HG02852 (cell line): ENCODE data around the gene TIMELESS.
A peak's percentile ranks its signal among the peaks of the same experiment; 100 is the strongest.
"Not testable (repeated sequence)": the region's sequence is repeated elsewhere in the genome, so short reads cannot be mapped to it uniquely, and the experiment has no call there.

ENCODE experiments used
- ATAC-seq: cut with Tn5 transposase; IDR thresholded peaks from one replicate; pipeline ENCODE4 v1.9.1; 2021; ENCODE audit warnings: mild to moderate bottlenecking, moderate library complexity; ENCODE audit not compliant: unreplicated experiment

TIMELESS gene

DNA sequence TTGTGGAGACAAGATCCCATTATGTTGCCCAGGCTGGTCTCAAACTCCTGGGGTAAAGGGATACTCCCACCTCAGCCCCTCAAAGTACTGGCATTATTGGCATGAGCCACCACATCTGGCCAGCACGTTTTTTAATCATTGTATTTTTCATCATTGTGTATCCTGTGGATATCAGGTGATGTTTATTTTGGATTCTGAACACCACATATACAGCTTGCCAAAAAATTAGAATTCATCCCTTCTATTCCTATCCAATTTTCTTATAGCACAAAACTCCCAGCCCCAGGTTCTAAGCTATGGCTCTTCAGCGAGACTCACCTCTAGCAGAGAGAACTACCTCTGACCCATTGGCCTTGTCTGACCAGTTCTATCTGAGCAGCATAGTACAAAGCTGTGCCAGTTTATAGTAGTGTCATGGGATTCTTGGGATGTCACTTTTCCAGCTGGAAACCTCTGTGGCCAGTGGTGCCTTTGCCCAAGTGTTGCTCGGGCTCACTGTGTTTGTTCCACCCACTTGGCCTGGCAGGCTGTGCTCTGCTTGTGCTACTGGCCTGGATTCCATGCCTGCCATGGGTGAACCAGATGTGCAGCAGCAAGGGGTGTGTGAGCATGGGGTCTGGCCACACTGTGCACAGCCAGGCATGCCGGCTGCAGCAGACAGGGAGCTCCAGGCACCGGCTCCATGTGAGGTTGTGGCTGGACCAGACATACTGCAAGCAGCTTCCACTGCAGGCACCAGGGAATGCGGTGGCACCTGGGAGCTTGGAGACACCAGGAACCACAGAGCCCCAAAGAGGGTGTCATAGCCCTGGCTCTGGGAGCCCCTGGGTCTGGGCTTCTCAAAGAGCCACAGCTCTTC, 37.2 kb downstream of the TIMELESS start:
- no peak for ATAC-seq

DNA sequence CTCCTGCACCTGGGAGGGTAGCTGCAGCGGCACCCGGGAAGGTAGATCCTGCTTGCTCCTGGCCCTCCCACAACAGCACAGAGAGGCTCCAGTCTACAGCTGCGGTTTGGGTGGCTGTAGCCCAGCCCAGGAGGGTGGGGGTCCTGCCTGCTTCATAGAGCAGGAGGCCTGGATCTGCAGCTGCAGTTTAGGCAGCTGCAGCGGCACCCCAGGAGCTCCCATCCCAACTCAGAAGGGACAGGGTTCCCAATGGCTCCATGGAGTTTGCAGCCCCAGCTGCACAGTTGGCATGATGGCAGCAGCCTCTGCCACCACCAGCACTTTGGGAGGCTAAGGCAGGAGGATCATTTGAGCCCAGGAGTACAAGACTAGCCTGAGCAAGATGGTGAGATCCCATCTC, 38.5 kb downstream of the TIMELESS start:
- no peak for ATAC-seq

DNA sequence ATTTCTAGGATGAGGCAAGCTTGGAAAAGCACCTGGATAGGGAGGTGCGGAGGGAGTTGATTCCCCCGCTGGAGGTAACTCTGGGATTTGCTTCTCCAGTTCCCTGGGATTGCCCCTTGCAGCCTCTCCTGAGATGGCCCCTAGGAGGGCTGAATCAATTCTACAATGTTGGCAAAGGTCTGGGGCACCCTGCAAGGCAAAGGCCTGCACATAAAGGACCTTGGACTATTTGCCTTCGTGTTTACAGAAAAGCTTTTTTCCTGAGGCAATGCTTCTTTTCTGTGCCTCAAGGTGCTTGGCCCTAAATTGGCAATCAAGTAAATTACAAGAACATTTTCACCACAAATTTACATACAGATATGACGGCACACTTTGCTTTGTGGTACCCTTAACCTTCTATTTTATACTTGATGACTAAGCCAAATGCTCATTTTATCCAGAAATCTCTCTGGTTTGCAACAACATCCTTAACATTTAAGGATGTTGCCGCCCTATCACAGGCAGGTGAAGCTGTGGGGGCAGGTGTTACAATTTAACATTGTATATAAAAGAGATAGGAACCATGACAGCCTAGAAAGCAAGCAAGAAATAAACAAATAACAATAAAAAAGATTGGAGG, 40.3 kb downstream of the TIMELESS start:
- ATAC-seq: no peak

DNA sequence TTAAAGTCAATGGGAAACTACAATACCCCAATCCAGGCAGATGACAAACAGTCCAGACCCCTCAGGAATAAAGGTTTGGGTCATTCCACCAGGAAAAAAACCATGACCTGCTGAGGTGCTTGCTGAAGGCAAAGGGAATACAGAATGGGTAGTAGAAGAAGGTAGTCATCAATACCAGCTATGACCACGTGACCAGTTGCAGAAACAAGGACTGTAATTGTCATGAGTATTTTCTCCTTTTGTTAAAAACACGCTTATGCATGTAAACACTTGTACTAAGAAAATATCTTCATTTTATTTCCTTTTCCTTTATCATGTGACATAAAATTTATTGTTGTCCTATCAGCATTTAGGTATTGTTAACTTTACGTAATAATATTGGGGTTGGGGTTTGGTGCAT, 45.0 kb downstream of the TIMELESS start:
- not testable (repeated sequence) for ATAC-seq

DNA sequence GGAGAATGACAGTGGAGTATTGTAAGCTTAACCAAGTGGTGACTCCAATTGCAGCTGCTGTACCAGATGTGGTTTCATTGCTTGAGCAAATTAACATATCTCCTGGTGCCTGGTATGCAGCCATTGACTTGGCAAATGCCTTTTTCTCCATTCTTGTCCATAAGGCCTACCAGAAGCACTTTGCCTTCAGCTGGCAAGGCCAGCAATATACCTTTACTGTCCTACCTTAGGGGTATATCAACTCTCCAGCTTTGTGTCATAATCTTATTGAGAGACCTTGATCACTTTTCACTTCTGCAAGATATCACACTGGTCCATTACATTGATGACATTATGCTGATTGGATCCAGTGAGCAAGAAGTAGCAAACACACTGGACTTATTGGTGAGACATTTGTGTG, 47.6 kb downstream of the TIMELESS start:
- ATAC-seq: not testable (repeated sequence)

DNA sequence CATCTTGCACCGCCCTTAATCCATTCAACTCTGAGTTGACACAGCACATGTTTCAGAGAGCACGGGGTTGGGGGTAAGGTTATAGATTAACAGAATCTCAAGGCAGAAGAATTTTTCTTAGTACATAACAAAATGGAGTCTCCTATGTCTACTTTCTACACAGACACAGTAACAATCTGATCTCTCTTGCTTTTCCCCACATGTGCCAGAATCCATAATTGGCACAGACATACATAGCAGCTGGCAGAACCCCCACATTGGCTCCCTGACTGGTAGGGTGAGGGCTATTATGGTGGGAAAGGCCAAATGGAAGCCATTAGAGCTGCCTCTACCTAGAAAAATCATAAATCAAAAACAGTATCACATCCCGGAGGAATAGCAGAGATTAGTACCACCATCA, 48.1 kb downstream of the TIMELESS start:
- not testable (repeated sequence) for ATAC-seq

DNA sequence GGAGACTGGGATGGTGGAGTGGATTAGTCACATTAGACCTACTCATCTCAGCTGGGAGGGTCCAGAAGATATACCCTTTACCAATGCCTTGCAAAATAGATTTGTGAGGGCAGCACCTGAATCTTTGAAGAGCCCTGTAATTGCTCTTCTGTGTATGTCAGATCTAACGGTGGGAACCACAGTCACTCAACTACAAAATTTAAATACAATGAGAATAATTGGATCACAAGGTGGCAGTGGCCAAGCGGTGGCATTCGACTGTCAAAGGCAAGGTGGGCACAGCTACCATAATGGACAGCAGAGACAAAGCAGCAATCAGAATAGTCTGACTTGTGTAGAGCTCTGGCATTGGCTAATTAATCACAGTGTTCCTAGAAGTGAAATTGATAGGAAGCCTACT, 49.8 kb downstream of the TIMELESS start:
- ATAC-seq: not testable (repeated sequence)

DNA sequence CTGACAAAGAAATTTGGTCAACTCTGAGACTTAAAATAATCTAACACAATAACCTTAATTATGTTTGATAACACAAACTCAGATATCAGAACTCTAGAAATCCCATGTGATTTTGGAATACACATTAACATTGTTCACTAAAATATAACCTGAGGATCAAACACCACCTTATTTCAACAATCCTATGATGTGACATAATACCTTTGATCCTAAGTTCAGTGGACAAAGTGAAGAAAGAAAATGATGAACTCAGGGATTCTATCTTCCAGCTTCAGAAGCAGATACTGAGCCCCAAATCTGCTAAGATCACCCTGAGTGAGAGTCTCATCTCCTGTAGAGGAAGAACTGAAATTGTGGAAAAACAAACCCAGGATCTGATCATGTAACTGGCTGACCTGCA, 50.9 kb downstream of the TIMELESS start:
- no peak for ATAC-seq

DNA sequence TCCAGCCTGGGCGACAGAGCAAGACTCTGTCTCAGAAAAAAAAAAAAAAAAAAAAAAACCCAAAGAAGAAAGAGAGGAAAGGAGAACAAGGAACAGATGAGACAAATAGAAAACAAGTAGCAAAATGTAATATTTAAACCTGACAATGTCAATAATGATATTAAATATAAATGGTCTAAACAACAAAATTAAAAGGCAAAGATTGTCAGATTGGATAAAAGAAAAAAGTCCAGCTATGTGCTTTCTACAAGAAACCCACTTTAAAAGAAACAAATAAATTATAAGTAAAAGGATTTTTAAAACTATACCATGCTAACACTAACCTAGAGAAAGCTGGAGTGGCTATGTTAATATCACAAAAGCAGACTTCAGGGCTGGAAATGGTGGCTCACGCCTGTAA, 56.9 kb downstream of the TIMELESS start:
- ATAC-seq: no peak

DNA sequence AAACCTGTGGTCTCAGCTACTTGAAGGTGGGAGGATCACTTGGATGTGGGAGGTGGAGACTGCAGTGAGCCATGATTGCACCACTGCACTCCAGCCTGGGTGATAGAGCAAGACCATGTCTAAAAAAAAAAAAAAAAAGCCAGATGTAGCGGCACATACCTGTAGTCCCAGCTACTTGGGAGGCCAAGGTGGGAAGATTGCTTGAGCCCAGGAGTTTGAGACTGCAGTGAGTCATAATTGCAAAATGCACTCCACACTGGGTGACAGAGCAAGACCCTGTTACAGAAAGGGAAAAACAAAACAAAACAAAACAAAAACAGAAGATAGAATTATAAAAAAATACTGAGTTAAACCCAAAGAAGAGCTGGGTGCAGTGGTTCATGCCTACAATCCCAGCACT, 57.5 kb downstream of the TIMELESS start:
- no peak for ATAC-seq

DNA sequence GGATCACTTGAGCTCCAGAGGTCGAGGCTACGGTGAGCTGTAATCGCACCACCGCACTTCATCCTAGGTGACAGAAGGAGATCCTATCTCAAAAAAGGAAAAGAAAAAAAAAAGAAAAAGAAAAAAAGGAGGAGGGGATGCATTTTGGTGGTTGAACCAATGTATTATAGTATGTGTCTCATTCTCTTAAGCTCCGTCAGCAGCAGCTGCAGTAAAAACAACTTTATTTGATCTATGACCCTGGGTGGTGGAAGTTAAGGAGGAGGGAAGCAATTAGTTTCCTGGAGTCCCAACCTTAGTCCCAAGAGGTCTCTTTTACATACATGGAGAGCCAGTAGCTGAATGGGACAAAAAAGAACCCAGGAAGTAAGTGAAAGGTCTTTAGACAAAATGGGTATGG, 59.8 kb downstream of the TIMELESS start:
- ATAC-seq: no peak

DNA sequence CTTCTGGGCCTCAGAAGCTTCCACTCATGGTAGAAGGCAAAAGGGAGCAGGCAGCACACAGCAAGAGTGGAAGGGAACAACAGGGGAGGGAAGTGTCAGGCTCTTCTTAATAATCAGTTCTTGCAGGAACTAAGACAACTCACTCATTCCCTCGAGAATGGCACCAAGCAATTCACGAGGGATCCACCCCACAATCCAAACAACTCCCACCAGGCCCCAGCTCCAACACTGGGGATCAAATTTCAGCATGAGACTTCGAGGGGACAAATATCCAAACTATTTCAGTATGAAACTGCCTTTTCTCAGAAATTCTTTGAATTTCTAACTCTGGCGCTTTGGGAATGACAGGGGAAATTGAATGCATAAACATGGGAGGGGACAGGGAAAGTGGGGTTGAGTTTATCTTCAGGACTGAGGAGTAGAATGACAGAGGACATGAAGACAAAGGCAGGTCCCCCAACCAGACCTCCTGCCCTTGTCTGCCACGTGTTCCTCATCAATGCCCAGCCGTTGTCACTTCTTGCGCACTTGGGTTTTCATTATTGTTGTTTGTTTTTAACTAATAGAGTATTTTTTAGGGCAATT, 62.0 kb downstream of the TIMELESS start:
- ATAC-seq: no peak

DNA sequence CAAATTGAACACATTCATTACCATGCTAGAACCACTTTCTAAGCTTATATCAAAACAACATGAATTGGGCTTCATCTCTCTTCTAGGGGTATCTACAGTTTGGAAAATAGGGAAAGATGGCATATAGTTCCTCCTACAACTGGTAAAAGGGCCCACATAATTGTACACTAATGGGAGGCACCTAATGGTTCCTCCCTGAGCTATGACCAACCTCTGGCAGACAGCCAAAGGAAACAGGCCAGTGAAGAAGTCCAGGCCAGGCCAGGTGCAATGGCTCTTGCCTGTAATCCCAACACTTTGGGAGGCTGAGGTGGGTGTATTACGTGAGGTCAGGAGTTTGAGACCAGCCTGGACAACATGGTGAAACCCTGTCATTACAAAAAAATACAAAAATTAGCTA, 63.4 kb downstream of the TIMELESS start:
- no peak for ATAC-seq

DNA sequence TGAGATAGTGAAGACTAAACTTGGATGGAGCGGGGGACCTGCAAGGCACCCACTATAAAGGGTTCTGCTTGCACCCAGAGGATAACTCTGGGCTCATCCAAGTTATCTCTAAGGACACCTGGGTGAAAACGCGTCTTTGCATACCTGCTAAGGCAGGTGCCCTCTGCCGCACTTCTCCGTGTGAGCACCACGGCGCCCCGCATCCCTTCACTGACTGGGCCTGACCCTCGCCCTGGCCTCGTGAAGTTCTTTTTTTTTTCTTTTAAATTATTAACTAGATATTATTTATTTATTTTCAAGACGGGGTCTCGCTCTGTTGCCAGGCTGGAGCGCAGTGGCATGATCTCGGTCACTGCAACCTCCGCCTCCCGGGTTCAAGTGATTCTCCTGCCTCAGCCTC, 66.6 kb downstream of the TIMELESS start:
- no peak for ATAC-seq

DNA sequence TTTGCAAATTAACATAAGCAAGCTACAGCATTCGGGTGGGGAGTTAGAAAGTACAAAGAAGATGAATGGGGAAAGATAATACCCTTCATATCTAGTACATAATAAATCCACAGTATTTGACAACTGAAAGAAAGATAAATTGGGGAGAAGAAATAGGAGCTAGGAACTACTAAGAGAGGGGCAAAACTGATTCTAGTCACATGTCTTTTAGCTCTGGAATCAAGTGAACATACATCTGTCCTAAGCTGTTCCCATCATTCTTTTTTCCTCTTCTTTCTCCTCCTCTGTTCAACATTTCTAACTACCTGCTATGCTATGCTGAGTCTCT, 71.3 kb downstream of the TIMELESS start:
- ATAC-seq: no peak

DNA sequence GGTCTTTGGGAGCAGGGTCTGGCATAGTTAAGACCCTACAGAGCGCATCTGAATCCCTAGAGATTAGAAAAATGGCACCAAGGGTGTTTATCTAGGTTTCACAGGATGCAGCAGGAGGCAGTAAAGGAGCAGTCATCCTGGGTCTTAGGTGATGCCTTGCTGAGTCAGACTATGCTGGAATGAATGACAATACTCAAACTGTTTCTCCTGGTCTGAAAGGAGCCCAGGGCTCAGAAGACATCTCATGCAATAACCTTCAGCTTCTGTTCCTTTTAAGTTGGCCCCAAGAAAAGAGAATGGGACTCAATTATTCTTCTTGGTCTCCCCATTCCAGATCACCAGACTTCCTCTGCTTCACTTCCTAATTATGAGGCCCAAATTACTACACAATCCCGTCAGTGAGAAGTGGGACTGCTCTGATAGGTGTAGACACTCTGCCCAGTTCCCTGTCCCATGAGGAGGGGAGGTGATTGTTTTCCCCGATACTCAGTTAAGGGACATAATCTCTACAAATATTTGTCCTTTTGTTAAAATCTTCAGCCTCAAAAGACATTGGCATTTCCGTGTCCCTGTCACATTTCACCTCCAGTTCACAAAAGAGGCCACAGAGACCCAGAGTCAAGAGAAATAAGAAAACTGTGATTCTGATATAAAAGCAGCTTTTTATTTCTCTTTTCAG, 71.8 kb downstream of the TIMELESS start:
- no peak for ATAC-seq

DNA sequence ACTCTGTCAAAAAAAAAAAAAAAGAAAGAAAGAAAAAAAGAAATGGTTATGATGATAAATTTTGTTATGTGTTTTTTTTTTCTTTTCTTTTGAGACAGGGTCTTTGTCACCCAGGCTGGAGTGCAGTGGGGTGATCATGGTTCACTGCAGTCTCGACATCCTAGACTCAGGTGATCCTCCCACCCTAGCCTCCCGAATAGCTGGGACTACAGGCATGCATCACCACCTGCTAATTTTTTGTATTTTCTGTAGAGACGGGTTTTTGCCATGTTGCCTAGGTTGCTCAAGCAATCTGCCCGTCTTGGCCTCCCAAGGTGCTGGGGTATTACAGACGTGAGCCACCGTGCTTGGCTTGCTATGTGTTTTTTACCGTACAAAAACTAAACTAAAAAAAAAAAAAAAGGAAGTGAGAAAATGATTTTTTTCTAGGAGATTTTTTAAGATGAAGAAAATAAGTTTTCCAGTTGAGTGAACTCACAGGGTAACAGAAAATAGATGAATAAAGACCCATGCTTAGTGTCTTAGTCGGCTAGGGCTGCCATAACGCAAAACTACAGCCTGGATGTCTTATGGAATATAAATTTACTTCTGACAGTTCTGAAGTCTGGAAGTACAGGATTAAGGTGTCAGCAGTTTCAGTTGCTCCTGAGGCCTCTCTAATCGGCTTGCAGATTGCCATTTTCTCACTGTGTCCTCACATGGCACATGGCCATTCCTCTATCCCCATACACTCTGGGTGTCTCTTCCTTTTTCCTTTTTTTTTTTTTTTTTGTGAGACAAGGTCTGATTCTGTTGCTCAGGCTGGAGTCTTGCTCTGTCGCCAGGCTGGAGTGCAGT, 73.4 kb downstream of the TIMELESS start:
- ATAC-seq: peak; percentile 75

DNA sequence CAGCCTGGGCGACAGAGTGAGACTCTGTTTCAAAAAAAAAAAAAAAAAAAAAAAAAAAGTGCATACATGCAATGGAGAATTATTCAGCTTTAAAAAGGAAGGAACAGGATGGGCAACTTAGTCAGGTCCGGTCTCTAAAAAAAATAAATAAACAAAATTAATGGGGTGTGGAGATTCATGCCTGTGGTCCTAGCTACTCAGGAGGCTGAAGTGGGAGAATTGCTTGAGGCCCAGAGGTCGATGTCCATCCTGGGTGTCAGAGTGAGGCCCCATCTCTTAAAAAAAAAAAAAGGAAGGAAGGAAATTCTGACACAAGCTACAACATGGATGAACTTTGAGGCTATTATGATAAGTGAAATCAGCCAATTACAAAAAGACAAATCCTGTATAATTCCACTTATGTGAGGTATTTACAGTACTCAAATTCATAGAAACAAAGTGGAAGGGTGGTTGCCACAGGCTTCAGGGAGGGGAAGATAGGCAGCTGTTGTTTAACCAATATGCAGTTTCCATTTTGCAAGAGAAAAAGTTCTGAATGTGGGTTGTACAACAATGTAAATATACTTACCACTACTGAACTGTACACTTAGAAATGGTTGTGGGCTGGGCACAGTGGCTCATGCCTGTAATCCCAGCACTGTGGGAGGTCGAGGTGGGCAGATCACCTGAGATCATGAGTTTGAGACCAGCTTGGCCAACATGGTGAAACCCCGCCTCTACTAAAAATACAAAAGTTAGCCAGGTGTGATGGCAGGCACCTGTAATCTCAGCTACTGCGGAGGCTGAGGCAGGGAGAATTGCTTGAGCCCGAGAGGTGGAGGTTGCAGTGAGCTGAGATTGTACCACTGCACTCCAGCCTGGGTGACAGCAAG, 74.3 kb downstream of the TIMELESS start:
- peak; percentile 40 for ATAC-seq

DNA sequence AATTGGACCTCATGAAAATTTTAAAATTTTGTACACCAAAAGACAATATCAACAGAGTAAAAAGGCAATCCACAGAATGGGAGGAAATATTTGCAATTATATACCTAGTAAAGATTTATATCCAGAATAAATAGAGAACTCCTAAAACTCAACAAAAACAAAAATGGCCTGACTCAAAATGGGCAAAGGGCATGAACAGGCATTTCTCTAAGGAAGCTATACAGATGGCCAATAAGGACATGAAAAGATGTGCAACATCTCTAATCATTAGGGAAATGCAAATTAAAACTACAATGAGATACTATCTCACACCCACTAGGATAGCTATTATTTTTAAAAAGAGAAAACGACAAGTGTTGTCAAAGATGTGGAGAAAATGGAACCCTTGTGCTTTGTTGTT, 75.7 kb downstream of the TIMELESS start:
- ATAC-seq: no peak

DNA sequence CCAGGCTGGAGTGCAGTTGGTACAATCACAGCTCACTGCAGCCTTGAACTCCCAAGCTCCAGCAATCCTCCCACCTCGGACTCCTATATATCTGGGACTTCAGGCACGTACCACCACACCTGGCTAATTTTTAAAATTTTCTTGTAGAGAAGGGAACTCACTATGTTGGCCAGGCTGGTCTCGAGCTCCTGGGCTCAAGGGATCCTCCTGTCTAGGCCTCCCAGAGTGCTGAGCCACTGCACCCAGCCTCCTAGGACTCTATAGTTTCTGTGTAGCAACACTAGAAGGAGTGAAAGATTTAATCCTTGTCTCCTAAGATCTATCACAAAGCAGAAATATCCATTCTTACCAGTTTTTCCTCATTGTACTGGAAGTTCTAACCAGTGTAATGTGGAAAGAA, 82.3 kb downstream of the TIMELESS start:
- no peak for ATAC-seq
